Stimulated activated CD8-positive, alpha-beta memory T cell treated with anti-CD3 and anti-CD28 coated beads, Interleukin-15, amount 100 ng/mL, for 48 hours (primary cell): Measurements from ENCODE around the gene PAPLN.
"Not testable (repeated sequence)": the region's sequence is repeated elsewhere in the genome, so short reads cannot be mapped to it uniquely, and the experiment has no call there.

ENCODE experiments used
- DNase-seq, 2 donors: peaks; one replicate each; pipeline ENCODE4 v3.0.0-alpha.2; 2020; ENCODE audit warnings: low read depth in 2 of 2

The PAPLN gene

DNA sequence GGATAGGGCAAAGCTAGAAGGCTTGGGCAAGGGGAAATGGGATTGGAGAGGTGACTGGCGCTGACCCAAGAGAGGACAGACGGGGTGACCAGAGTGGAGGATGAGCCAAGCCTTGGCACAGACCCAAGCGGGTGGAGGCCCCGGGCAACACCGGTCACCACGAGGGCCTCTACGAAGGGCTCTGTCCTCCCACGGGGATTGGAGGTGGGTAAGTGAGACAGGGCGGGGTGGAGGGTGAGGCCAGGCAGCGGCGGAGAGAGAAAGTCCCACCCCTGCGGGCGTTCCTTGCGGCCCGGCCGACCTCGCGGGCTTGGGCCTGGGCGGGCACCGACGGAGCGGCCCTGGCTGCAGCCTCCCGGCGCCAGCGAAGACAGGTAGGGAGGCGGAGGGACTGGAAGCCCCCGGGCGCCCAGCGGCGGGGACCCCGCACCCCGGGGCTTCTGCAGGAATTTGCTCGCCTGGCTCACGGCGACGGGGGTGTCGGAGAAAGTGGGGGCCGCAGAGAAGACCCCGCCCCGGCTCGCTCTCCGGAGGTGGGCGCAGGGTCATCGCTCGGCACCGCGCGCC, at the start of gene PAPLN:
Gene PAPLN (plus strand): TSS at position 288 of the 567 bp plus-strand sequence. CDS start 2,273 bp downstream, outside the sequence.
- DNase-seq, result no peak

- no peak for DNase-seq
Observed at GRCh38 chr14:73188501-73188911, 48.8 kb upstream of the PAPLN start.

- DNase-seq, result no peak
Observed at GRCh38 chr14:73189651-73190050, 47.7 kb upstream of the PAPLN start.

DNA sequence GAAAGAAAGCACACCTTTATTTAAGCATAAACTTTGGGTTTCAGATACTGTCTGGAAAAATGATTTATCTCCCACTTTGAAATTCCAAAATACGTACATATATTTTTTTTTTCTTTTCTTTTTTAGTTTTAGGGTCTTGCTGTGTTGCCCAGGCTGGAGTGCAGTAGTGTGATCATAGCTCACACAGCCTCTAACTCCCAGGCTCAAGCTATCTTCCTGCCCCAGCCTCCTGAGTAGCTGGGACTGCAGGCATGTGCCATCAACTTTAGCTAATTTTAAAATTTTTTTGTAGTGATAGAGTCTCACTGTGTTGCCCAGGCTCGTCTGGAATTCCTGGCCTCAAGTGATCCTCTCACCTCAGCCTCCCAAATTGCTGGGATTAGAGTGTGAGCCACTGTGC, 45.9 kb upstream of the PAPLN start:
- no peak for DNase-seq

GRCh38 chr14:73194306-73194705, 43.0 kb upstream of the PAPLN start:
- DNase-seq, result not testable (repeated sequence)

DNA sequence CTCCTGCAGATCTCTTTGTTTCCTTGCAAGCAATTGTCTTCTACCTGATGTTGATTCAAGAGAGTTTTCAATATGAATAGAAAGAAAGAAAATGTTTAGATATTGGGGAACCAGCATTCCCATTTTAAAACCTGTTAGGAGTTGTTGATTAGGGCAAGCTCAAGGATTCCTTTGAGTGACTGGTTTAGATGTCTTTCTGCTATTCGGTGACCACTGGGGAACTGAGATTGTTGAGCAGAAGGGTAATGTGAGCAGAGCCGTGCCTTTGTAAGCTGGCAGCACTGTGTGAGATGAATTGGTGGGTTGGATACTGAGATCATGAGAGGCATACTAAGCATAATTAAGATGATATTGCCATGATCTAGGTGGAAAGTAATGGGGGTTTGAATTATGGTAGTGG, 39.1 kb upstream of the PAPLN start:
- no peak for DNase-seq

DNA sequence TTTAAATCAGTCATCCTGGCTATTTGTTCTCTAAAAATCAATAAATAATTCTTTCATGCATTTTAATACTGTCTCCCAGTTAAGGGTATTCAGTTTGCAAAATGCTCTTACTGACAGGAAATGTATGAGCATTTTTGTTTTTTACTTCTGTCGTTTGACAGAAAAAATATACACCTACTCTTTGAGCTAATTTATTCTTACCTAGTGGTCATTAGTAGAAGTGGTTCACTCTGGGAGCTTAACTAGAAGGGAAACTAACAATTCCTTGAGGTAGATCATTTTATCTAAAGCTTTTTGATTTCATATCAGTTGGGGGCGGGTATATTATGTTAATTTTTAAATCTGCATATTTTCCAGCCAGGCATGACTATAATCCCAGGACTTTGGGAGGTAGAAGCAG, 33.8 kb upstream of the PAPLN start:
- no peak for DNase-seq

DNA sequence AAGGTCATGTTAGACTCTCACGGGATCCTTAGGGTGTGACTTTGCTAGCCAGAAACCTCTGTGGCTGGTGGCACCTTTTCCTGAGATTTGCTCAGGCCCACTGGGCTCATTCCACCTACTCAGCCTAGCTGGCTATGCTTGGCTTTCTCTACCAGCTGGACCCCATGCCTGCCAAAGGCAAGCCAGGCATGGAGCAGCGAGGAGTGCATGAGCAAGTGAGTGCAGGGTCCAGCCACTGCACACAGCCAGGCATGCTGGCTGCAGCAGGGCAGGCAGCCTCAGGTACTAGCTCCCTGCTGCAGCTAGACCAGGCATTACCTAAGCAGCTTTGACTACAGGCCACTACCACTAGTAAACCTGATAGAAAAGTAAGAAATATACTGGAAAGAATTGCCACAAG, 29.7 kb upstream of the PAPLN start:
- no peak for DNase-seq

DNA sequence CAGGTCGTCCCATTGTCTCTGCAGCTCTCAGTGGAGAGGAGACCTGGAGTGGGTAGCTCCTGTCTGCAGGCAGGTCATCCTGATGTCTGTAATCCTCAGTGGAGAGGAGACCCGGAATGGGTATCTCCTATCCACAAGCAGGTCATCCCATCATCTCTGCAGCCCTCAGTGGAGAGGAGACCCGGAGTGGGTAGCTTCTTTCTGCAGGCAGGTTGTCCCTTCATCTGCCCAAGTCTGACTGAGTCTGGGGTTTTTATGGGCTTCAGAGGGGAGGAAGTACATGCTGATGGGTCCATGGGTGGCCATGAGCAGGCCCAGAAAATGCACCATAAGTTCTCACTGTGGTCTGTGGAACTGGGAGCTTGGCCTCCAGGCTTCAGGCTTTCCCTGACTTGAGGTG, 28.9 kb upstream of the PAPLN start:
- no peak for DNase-seq

GRCh38 chr14:73208846-73209245, 28.5 kb upstream of the PAPLN start:
- no peak for DNase-seq

DNA sequence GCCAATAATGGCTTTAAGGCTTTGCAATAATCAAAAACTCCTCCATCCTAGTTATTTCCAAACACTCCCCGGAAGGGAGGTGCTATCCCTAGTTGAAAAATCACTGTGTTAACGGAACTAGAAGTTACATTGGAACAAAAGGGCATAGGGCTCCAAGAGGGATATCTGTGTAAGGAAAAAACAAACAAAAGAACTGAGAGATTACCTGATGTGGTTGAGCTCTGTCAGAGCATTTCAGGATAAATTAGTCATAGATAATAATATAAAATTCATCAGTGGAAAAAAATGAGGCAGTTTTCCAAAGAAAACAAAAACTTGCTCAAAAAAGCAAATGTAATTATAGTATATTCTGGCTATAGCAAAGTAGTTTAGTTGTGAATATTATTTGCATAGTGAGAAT, 27.4 kb upstream of the PAPLN start:
- DNase-seq, result no peak

GRCh38 chr14:73211251-73212040, 25.9 kb upstream of the PAPLN start:
- DNase-seq, result no peak

DNA sequence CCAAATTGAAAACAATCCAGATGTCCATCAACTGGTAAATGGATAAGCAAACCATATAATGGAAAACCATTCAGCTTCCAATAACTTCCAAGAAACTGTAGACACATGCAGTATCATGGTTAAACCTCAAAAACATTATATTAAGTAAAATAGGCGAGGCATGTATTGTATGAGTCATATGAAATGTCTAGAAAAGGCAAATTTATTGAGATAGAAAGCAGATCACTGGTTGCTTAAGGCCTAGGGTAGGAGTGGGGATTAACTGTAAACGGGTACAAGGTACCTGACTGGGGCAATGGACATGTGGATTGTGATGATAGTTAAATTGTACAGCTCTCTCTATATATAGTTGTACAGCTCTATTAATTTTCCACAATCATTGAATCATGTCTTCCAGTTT, 21.3 kb upstream of the PAPLN start:
- no peak for DNase-seq

DNA sequence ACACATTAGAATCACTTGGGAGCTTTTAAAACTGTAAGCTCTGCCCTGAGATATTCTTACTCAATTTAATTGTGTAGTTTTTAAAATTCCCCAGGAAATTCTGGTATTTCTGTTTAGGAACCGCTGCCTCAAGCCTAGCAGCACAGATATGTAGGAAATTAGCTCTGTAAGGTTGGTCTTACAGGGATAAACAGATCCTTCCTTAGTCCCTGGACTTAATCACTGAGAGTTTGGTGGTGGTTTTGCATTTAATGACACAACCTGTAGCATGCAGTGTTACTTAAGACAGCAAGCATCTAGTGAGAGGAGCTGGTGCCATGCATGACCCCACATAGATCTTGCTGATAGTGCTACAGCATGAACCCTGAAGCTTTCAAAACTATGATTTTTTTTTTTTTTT, 19.9 kb upstream of the PAPLN start:
- DNase-seq, result no peak

- no peak for DNase-seq
Observed at GRCh38 chr14:73220061-73220460, 17.2 kb upstream of the PAPLN start.

- DNase-seq, result no peak
Observed at GRCh38 chr14:73220634-73221033, 16.7 kb upstream of the PAPLN start.

DNA sequence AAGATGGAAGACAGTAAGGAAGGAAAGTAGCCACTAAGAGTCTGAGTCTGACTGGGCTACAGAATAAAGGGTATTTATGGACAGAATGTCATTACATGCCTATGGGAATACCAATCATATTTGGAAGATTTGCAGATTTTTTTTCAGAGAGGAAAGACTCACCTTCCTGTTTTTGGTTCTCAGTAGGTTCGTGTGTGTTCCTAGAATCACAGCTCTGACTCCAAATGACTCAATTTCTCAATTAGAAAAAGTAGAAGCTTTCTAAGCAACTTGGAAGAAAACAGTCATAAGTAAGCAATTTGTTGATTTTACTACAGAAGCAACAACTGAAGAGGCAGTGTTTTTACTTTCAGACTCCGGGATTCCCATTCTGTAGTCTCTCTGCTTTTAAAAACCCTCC, 15.4 kb upstream of the PAPLN start:
- DNase-seq, result no peak

GRCh38 chr14:73223049-73223448, 14.3 kb upstream of the PAPLN start:
- DNase-seq, result no peak

DNA sequence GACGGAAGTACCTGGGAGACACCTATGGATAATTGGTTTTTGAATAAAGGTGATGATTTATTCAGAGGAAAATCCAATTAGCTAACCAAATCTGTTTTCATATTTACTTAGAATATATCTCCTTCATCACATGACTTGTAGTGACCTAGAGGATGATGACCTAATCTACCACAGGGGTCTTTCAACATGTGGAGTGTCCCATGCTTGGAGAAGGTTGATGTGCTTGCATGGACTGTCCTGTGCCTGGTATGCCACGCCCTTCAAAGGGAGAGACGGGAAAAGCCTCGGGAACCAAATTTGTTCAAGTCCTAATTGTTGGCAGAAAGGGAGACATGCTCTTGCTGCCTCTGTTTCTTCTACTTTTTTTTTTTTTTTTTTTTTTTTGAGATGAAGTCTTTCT, 11.8 kb upstream of the PAPLN start:
- DNase-seq, result no peak

DNA sequence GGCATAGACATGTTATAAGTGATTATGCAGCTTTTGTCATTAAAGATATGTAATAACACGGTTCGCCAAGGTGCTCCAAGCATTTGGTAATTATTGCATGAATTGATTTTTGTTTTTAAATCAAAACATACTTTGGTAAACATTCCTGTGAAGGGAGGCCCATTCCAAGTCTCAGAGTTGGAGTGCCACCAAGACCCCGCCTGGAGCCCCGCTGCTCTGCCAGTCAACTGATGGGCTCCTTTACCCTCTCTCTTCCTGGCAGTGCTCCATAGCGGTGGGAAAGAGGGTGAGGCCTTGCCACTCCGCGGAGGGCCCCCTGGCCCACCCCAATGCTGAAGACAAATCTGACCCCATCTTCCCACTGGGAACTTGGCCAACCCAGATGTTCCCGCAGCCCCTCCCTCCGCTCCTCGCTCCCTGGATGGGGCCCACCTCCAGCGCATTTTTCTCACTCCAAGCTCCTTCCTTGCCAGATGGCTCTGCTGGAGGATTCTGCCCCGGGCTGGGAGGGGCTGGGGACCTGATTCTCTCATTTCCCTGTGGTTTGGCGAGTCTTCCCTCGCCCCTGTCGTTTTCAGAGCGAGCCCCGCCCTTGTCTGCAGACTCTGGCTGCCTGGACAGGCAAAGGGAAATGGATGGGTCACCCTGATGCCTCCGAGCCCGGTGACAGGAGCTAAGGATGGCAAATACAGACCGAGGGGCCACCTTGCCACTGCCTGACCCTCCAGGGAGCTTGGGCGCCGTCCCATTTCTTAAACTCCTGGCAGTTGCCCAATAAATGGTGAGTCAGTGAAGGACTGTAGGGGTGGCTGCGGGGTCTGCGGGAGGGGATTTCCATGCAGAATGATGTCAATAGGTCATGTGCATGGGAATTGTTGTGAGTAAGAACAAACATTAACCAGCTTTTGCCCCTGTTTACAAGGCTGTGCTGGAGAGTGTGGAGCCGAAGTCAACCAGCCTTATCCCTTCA, 9.2 kb upstream of the PAPLN start:
- DNase-seq, result no peak

DNA sequence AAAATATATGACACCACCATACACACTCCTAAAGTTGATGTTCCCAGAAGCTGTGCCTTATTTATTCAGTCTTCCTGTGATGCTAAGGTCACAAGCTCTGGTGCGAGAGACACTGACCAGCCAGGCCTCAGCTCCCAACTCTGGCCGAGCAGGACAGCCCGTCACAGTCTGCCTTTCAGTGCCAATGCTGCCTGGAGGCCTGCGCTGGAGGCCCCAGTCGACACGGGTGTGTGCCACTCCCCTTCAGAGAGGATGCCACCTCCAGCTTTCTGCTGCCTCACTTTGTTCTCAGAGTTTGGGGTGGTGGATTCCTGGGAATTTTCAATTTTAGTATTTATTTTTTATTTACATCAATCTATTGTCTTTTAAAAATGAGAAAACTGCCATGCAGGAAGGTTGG, 7.3 kb upstream of the PAPLN start:
- no peak for DNase-seq
